Activated T-cell treated with anti-CD3 and anti-CD28 coated beads, Interleukin-2, amount 50 U/mL, for 1 hour (primary cell): ENCODE data around the gene UBAC1.
"Not testable (repeated sequence)": the region's sequence is repeated elsewhere in the genome, so short reads cannot be mapped to it uniquely, and the experiment has no call there.

Source experiments
- DNase-seq: peaks from one replicate; pipeline ENCODE4 v3.0.0-alpha.2; 2020

Gene UBAC1

GRCh38 chr9:135898634-135899407 lies 62.4 kb downstream of the UBAC1 start:
- DNase-seq, result no peak

GRCh38 chr9:135896626-135897025 lies 64.5 kb downstream of the UBAC1 start:
- no peak for DNase-seq

- no peak for DNase-seq
Observed at GRCh38 chr9:135896205-135896604, 65.0 kb downstream of the UBAC1 start.

- DNase-seq, result no peak
Observed at GRCh38 chr9:135895202-135895848, 65.8 kb downstream of the UBAC1 start.

- DNase-seq, result no peak
Observed at GRCh38 chr9:135893104-135893503, 68.1 kb downstream of the UBAC1 start.

- DNase-seq, result not testable (repeated sequence)
Observed at GRCh38 chr9:135892327-135892726, 68.8 kb downstream of the UBAC1 start.

GRCh38 chr9:135891027-135891631 lies 70.0 kb downstream of the UBAC1 start:
- DNase-seq, result no peak

- DNase-seq, result no peak
Observed at GRCh38 chr9:135890190-135891026, 70.8 kb downstream of the UBAC1 start.

- no peak for DNase-seq
Observed at GRCh38 chr9:135889564-135890189, 71.5 kb downstream of the UBAC1 start.

GRCh38 chr9:135888766-135889394 lies 72.3 kb downstream of the UBAC1 start:
- DNase-seq, result no peak

GRCh38 chr9:135888126-135888765 lies 72.9 kb downstream of the UBAC1 start:
- DNase-seq, result no peak

- DNase-seq, result peak; percentile 64
Observed at GRCh38 chr9:135887585-135888050, 73.6 kb downstream of the UBAC1 start.

- no peak for DNase-seq
Observed at GRCh38 chr9:135887021-135887507, 74.1 kb downstream of the UBAC1 start.

- no peak for DNase-seq
Observed at GRCh38 chr9:135886147-135886981, 74.8 kb downstream of the UBAC1 start.

- DNase-seq, result no peak
Observed at GRCh38 chr9:135885100-135885853, 75.9 kb downstream of the UBAC1 start.

- DNase-seq, result no peak
Observed at GRCh38 chr9:135884328-135885035, 76.7 kb downstream of the UBAC1 start.

GRCh38 chr9:135883410-135884089 lies 77.6 kb downstream of the UBAC1 start:
- DNase-seq, result no peak
